Psoas muscle (tissue), 8 donors: ENCODE measurements around the gene AQP5. TPM values are rescaled to one million over a fixed set of nuclear protein-coding genes. Genes with fewer than 3 reads are reported as not detected.

ENCODE experiments used
- ATAC-seq, 4 donors: fragments of 200-7000 bp; cut with Tn5 transposase; one replicate each; pipeline ENCODE4 v1.9.1; 2020; ENCODE audit warnings: moderate library complexity in 3 of 4, mild to moderate bottlenecking in 2 of 4
- DNase-seq, 2 donors: peaks; one replicate each; pipeline ENCODE4 v3.0.0-alpha.2; 2020
- H3K27ac ChIP-seq: fragments of 200-600 bp; one replicate; pipeline ENCODE4 v1.8.0; 2022
- H3K27me3 ChIP-seq, 3 donors: fragments of 200-600 bp in 1 of 3; one replicate each; pipeline versions ENCODE4 v1.6.1 to v1.8.0; 2013 to 2022; ENCODE audit warnings: low read length in 2 of 3, mild to moderate bottlenecking in 2 of 3, moderate library complexity in 1 of 3; ENCODE audit not compliant: insufficient read depth in 3 of 3
- H3K36me3 ChIP-seq, 2 donors: fragments of 200-600 bp in 1 of 2; one replicate each; pipeline versions ENCODE4 v1.6.1 to v1.8.0; 2013 to 2022; ENCODE audit warnings: low read depth in 1 of 2, mild to moderate bottlenecking in 1 of 2, moderate library complexity in 1 of 2; ENCODE audit not compliant: insufficient read depth in 1 of 2
- H3K4me1 ChIP-seq: fragments of 200-600 bp; one replicate; pipeline ENCODE4 v1.8.0; 2022
- H3K4me3 ChIP-seq: fragments of 200-600 bp; one replicate; pipeline ENCODE4 v1.8.0; 2022; ENCODE audit warnings: mild to moderate bottlenecking
- H3K9me3 ChIP-seq: fragments of 200-600 bp; one replicate; pipeline ENCODE4 v1.8.0; 2022
- CTCF ChIP-seq: fragments of 200-600 bp; IDR thresholded peaks from one replicate; pipeline ENCODE4 v1.8.0; 2022; ENCODE audit warnings: antibody characterized with exemption
- WGBS, 3 donors: extraction: QIAGEN DNeasy Blood & Tissue Kit; methylation state at CpG; one replicate each; pipeline versions ENCODE4 v1.1.6 to v1.1.7; 2013; 5-methylcytosine and 5-hydroxymethylcytosine counted together
- intact Hi-C, 2 donors: fragments of 100-400 bp; cut with DNase I; formaldehyde crosslinking; loops; one replicate each; pipeline versions ENCODE4 v1.11.0 to v1.14.2; 2022
- polyA plus RNA-seq, 3 donors: library from polyadenylated mRNA; stranded (reverse); fragments of 200-250 nt; gene quantifications; one replicate each; pipeline ENCODE4 v1.2.3, GENCODE V29; 2013
- total RNA-seq, 4 donors: library from RNA; stranded (reverse); fragmentation: NEBNext Ultra II Directional in 2 of 4; extraction: Animal tissue kit (Norgen Biotek cat#: 25700) in 2 of 4; gene quantifications; one replicate each; pipeline versions ENCODE4 v1.2.1 to v1.2.4, GENCODE V29; 2021 to 2023
- donor health status: healthy with polysubstance abuse.
- donor health status: DM: no; HTN: no; CAD: no; lungs with moderate emphysema.
- donor health status: Bipolar disorder and iron deficiency.
- donor health status: healthy.
- donor health status: DM: yes; HTN: yes; CAD: no.
- donor health status: DM: no; HTN: no; CAD: no.
- donor health status: DM: no; HTN: no; CAD: no.
- donor health status: DM: yes; HTN: yes; CAD: no.

AQP5 gene
- total and polyA plus RNA-seq, 7 donors: 0.05 TPM; not detected in 6

GRCh38 chr12:49937639-49938300 is 23.9 kb upstream of the AQP5 start:
- intact Hi-C loops: no loop called here
- no peak for DNase-seq

GRCh38 chr12:49939307-49939706 is 22.4 kb upstream of the AQP5 start:
- H3K9me3 ChIP-seq: no peaks in the 10 kb centered on the region
- intact Hi-C loops: no loop called here
- H3K36me3 ChIP-seq: no peaks in the 10 kb centered on the region
- no peak overlapping the region for H3K27ac ChIP-seq
- no peak for ATAC-seq
- DNase-seq: no peak
- no peak for TF ChIP-seq CTCF
- H3K4me1 ChIP-seq: no peaks in the 10 kb centered on the region
- H3K4me3 ChIP-seq: no peak overlapping the region
- no peaks in the 10 kb centered on the region for H3K27me3 ChIP-seq

More at GRCh38 chr12:49937639-49938300, 23.9 kb upstream of the AQP5 start:
- no peaks in the 10 kb centered on the region for H3K9me3 ChIP-seq
- no peak for ATAC-seq
- no peaks in the 10 kb centered on the region for H3K36me3 ChIP-seq
- no peak overlapping the region for H3K4me3 ChIP-seq
- TF ChIP-seq CTCF: no peak
- H3K27ac ChIP-seq: no peak overlapping the region
- H3K27me3 ChIP-seq: no peaks in the 10 kb centered on the region
- H3K4me1 ChIP-seq: no peaks in the 10 kb centered on the region
- WGBS, 3 donors: 77 to 93% (median 80%) methylated on average over 7 to 8 of the region's 8 CpGs

- Histone ChIP-seq H3K4me1 (no peaks in the 10 kb centered on the region), H3K27me3 (no peaks in the 10 kb centered on the region), H3K36me3 (no peaks in the 10 kb centered on the region), H3K4me3 (no peak overlapping the region), H3K9me3 (no peaks in the 10 kb centered on the region), H3K27ac (no peak overlapping the region)
- TF ChIP-seq CTCF: no peak
- 94 to 100% (median 100%) methylated on average over 1 of the region's 1 CpG for WGBS, 3 donors
- intact Hi-C loops: no loop called here
- no peak for DNase-seq
- ATAC-seq: no peak
These were observed 22.0 kb upstream of the AQP5 start for GRCh38 chr12:49939707-49940106.

GRCh38 chr12:49941556-49942511 is 19.8 kb upstream of the AQP5 start:
- Histone ChIP-seq H3K4me1 (no peaks in the 10 kb centered on the region), H3K4me3 (no peak overlapping the region), H3K27me3 (no peaks in the 10 kb centered on the region), H3K27ac (no peak overlapping the region), H3K36me3 (no peaks in the 10 kb centered on the region), H3K9me3 (no peaks in the 10 kb centered on the region)
- intact Hi-C loops: no loop called here
- DNase-seq (no peak), ATAC-seq (no peak)
- no peak for TF ChIP-seq CTCF
- WGBS, 3 donors: 73 to 79% (median 73%) methylated on average over 13 of the region's 13 CpGs
